ENCODE measurements around the gene NAV2.
A peak's percentile ranks its signal among the peaks of the same experiment; 100 is the strongest.

The NAV2 gene

GRCh38 chr11:19828382-19829108 is 115.9 kb downstream of the NAV2 start:
- DNase-seq (ENCODE audit: low read depth): peak; percentile 82
- TF ChIP-seq, protein P1, sequence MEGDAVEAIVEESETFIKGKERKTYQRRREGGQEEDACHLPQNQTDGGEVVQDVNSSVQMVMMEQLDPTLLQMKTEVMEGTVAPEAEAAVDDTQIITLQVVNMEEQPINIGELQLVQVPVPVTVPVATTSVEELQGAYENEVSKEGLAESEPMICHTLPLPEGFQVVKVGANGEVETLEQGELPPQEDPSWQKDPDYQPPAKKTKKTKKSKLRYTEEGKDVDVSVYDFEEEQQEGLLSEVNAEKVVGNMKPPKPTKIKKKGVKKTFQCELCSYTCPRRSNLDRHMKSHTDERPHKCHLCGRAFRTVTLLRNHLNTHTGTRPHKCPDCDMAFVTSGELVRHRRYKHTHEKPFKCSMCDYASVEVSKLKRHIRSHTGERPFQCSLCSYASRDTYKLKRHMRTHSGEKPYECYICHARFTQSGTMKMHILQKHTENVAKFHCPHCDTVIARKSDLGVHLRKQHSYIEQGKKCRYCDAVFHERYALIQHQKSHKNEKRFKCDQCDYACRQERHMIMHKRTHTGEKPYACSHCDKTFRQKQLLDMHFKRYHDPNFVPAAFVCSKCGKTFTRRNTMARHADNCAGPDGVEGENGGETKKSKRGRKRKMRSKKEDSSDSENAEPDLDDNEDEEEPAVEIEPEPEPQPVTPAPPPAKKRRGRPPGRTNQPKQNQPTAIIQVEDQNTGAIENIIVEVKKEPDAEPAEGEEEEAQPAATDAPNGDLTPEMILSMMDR (IDR thresholded peaks at IDR 0.05; ENCODE audit: insufficient read depth, low read depth, low read length, missing control alignments): no peak
- H3K4me3 ChIP-seq (ENCODE audit: low read length): no peak overlapping the region

GRCh38 chr11:19829109-19829837 is 116.6 kb downstream of the NAV2 start:
- peak; percentile 84 for DNase-seq (ENCODE audit: low read depth)
- TF ChIP-seq, protein P1 (IDR thresholded peaks at IDR 0.05; ENCODE audit: insufficient read depth, low read depth, low read length, missing control alignments): no peak
- H3K4me3 ChIP-seq (ENCODE audit: low read length): no peak overlapping the region

GRCh38 chr11:19832086-19832750 is 119.6 kb downstream of the NAV2 start:
- TF ChIP-seq, protein P1 (IDR thresholded peaks at IDR 0.05; ENCODE audit: insufficient read depth, low read depth, low read length, missing control alignments): no peak
- H3K4me3 ChIP-seq (ENCODE audit: low read length): no peak overlapping the region
- no peak for DNase-seq (ENCODE audit: low read depth)

GRCh38 chr11:19832901-19833300 is 120.3 kb downstream of the NAV2 start:
- no peak overlapping the region for H3K4me3 ChIP-seq (ENCODE audit: low read length)
- no peak for DNase-seq (ENCODE audit: low read depth)
- TF ChIP-seq, protein P1 (IDR thresholded peaks at IDR 0.05; ENCODE audit: insufficient read depth, low read depth, low read length, missing control alignments): no peak

GRCh38 chr11:19834771-19835170 is 122.1 kb downstream of the NAV2 start:
- TF ChIP-seq, protein P1 (IDR thresholded peaks at IDR 0.05; ENCODE audit: insufficient read depth, low read depth, low read length, missing control alignments): no peak
- H3K4me3 ChIP-seq (ENCODE audit: low read length): no peak overlapping the region
- DNase-seq (ENCODE audit: low read depth): peak; percentile 4

- TF ChIP-seq, protein P1 (IDR thresholded peaks at IDR 0.05; ENCODE audit: insufficient read depth, low read depth, low read length, missing control alignments): no peak
- no peak overlapping the region for H3K4me3 ChIP-seq (ENCODE audit: low read length)
- DNase-seq (ENCODE audit: low read depth): no peak
These were observed 124.0 kb downstream of the NAV2 start for GRCh38 chr11:19836666-19837065.
